Stromal cell of bone marrow (primary cell): Measurements from ENCODE around the gene APLNR.

Experiments used
- DNase-seq: peaks from one replicate; pipeline ENCODE4 v3.0.0-alpha.2; 2012; ENCODE audit warnings: low read depth

The APLNR gene

DNA sequence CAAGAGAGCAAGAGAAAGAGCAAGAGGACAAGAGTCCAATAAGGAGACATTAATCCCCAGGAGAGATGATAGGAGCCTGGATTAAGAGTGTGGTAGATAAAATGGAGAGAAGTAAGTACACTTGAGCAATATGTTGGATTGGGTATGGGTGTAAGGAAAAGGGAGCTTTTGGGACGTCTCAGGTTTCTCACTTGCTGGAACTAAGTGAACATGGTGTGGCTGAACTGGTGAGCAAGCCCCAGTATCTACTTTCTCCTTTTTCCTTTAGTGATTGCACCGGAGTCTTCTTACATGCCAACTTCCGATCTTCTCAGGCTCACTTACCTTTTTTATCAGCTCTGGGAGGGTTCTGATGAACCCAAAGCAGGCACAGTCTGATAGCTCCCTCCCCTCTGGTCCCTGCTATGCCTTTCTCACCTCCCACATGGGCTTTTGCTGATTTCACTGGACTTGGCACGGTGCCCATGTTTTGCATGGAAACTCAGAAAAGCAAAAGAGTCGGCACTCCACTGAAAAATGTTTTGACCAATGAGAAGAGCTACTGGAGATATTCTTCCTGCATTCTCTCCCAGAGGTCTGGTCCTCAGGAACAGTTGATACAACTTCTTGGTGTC lies 14.5 kb upstream of the APLNR start:
- peak; percentile 28 for DNase-seq

DNA sequence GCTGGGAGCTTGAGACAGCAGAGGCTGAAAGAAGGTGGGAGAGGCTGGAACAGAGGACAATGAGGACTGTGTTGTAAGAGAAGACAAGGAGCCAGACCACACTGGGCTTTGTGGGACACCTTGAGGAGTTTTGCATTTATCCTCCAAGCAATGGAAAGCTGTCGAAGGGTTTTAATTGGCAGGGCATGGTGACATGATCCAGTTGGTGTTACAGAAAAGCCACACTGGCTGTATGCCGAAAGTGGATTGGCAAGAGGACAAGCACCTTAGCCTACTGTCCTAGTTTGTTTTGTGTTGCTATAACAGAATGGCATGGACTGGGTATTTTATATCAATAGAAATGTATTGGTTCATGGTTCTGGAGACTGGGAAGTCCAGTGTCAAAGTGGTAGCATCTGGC lies 14.0 kb upstream of the APLNR start:
- no peak for DNase-seq

GRCh38 chr11:57249384-57250319 lies 12.6 kb upstream of the APLNR start:
- no peak for DNase-seq

DNA sequence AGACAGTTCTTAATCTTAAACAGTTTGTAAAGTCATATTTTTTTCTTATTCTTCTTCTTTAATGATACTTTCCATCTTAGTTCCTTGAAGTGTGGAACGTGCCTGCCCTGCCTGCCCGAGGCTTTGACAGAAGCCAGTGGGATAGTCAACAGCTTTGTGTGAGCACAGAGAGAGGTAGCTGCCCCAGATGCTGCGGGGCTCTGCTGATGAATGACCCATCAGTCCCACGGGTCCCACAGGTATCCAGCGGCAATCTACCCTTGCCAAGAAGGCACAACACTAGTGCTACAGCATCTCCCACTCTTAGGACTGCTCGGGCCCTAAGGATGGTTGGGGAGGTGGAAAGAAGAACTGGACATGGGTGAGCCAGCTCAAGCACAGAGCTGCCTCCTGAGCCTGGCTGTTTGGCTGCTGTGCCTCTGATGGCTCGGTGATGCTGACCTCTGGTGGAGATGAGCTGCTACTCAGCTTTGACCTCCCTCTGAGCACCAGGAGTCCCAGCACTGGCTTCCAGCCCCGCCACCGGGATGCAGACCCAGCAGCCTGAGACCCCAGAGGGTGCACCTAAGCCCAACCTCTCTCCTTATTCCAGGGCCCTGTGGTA lies 11.8 kb upstream of the APLNR start:
- DNase-seq = peak; percentile 63

DNA sequence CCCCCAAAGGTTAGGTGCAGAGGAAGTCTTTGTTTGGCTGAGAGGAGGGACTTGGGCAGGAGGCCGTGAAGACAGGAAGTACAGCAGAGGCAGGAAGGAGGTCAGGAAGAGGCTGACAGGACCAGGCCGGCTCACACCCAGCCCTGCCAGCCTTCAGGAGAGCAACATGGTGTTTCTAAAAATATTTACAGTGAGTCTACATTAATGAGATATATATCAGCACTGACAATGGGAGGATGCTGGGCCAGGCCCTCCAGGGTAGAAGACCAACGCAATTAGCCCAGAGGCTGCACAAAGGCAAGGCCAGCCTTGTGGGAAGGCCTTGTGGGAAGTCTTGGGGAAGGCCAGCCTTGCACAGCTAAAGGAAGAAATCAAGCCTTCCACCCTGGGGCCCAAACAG lies 7.9 kb upstream of the APLNR start:
- no peak for DNase-seq

DNA sequence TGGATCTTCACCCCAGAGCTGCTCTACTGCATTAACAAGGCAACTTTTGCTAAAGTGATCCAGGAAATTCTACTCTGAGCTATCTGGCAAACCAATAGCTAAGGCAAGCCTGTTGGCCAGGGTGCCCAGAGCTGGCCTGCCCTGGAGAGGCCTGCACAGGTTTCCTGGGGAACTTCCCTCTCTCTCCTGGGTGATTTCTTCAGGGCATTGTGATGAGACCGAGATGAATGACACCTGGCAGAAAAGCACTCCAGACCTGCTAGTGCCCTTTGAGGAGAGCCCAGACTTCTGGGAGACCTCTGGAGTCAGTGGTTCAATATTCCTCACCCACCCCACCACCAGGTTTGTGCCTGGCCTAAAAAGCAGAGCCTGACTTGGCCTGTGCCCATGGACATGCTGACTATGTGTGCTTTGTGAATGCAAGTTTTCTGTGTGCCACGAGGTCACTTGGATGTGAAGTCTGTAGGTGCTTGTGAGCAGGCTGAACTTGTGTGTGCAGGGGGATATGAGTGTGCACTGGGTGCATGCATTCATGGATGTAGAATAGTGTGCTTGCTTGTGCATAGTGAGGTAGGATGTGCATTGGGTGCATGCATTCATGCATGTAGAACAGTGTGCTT lies 4.4 kb upstream of the APLNR start:
- no peak for DNase-seq

DNA sequence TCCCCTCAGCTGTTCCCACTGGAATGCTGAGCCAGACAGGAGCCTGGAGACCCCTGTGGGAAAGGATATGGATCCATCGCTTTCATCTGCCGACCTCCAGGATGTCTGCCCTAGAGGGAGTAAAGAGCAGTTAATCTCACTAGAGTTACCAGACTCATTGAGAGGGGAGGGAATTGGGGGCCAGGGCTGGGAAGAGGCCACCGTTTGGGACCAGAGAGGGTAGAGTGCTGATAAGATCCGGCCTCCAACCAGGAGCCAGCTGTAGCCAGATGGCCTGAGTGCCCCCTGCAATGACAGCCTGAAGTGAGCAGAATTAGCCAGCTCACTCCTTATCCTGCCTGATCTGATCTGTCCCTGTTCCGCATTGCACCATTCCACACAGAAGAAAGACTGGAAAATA lies 3.7 kb upstream of the APLNR start:
- no peak for DNase-seq

GRCh38 chr11:57240007-57240406 lies 3.0 kb upstream of the APLNR start:
- DNase-seq = no peak

GRCh38 chr11:57239348-57239747 lies 2.3 kb upstream of the APLNR start:
- DNase-seq = no peak

DNA sequence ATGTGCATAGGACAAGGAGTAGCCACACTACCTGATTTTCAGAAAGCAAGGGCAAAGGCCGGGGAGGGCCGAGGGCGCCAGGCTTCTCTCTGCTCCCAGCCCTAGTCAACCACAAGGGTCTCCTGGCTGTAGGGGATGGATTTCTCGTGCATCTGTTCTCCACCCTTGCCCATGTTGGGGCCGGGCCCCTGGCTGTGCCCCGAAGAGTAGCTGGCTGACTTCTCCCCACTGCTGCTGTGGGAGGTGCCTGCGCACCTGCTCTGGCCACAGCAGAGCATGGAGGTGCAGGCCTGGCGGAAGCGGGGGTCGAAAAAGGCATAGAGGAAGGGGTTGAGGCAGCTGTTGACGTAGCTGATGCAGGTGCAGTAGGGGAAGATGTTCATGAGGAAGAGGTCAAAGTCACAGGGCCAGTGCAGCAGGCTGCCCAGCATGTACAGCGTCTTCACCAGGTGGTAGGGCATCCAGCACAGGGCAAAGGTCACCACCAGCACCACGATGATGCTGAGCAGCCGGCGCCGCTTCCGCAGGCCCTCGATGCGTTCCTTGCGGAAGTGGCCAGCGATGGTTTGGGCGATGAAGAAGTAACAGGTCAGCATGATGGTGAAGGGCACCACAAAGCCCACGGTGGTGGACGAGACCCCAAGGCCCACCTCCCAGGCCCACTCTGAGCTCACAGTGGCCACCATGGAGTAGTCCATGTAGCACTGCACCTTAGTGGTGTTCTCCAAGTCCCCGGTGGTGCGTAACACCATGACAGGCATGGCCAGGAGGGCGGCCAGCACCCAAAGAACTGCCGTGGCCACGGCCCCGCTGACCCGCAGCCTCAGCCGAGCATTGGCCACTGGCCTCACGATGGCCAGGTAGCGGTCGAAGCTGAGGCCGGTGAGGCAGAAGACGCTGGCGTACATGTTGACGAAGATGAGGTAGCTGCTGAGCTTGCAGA lies 1.0 kb downstream of the APLNR start:
- no peak for DNase-seq

- no peak for DNase-seq
Observed at GRCh38 chr11:57233702-57234101, 3.3 kb downstream of the APLNR start.

DNA sequence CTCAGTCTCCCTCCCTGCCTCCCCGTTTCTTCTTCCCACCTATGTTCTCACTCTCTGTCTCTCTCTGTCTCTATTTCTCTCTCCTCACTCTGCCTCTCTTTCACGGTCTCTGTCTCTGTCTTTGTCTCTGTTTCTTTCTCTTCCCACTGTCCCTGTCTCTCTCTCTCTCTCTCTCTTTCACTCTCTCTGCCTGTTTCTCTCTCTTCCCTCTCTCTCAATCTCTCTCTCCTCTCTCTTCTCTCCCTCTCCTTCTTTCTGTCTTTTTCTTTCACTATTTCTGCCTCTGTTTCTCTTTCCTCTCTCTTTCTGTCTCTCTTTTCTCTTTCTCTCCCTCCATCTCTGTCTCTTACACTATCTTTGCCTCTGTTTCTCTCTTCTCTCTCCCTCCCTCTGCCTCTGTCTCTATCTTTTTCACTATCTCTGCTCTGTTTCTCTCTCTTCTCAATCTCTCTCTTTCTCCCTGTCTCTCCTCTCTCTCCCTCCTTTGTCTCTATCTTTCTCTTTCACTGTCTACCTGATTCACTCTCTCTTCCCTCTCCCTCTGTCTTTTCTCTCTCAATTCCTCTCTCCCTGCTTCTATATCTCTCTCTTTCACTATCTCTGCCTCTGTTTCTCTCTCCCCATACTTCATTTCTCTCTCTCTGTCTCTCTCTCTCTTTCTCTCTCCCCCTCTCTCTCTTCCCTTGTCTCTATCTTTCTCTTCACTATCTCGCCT lies 5.4 kb downstream of the APLNR start:
- DNase-seq = no peak

- DNase-seq = peak; percentile 18
Observed at GRCh38 chr11:57230791-57231538, 6.1 kb downstream of the APLNR start.

GRCh38 chr11:57230316-57230715 lies 6.7 kb downstream of the APLNR start:
- no peak for DNase-seq

DNA sequence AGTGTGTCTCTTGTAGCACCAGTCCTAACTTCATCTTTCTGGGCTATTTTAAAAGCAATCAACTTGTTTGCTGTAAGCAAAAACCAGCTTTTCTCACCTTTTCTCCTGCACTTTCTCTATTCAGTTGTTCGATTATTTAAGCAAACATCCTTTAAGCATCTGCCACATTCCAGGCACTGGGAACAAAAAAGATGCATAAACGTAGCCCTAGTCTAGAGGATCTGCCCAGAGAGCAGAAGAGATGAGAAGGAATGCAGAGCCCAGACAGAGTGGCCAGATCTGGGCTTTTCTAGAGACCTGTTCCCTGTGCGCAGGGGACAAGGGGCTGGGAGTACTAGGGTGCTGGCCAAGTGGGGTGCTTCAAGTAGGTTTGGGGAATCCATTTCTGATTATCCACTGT lies 8.4 kb downstream of the APLNR start:
- no peak for DNase-seq

GRCh38 chr11:57224537-57224936 lies 12.5 kb downstream of the APLNR start:
- DNase-seq = no peak

GRCh38 chr11:57224128-57224527 lies 12.9 kb downstream of the APLNR start:
- DNase-seq = no peak

GRCh38 chr11:57223601-57224000 lies 13.4 kb downstream of the APLNR start:
- no peak for DNase-seq

DNA sequence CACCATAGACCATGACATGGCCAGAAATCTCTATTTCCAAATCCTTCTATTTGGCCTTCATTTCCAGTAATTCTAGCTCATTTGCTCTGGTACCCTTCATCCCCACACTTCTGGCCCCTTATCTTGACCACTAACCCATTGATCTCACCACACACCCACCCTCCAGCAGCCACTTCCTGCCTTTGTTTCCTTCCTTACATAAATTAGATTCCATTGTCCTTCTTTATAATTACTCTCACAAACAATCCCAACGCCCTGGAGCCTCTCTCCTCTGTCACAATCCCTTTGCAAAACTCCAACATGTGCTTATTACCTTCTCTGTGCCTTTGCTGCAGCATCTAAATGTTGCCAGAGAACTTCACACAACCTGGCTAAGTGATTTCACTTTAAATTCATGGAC lies 14.8 kb downstream of the APLNR start:
- no peak for DNase-seq

DNA sequence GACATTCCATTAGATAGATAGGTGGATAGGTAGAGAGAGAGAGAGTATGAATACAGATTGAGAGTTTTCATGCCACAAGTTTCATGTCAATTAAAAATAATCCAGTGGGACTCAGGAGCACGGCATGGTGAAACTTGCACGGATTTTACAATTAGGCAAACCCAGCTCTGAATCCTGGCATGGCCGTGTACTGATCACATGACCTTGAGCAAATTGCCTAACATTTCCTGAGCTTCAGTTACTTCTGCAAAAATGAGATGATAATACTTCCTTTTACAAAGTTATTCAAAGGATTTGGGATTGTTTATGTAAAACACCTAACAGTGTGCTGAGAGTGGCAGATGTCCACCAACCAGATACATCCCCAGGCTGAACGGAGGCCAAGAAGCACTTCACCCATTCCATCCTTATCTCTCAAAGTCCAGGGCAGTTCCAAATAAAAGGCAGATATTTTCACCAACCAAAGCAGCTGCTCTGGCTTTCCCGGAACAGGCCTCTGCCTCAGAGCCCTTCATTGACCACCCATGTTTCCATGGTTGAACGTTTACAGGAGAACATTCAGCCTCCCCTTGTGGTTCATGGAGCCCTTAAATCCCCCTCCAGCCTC lies 17.9 kb downstream of the APLNR start:
- no peak for DNase-seq
